Epithelial cell of prostate (primary cell): ENCODE data around the gene MVB12B.

ENCODE experiments used
- DNase-seq: peaks from one replicate; pipeline ENCODE4 v3.0.0-alpha.2; 2011; ENCODE audit warnings: low read depth, low spot score
- H3K27ac ChIP-seq: fragments of 450-650 bp; 2 replicates; pipeline ENCODE4 v1.5.1; 2017; ENCODE audit warnings: mild to moderate bottlenecking

Gene MVB12B

DNA sequence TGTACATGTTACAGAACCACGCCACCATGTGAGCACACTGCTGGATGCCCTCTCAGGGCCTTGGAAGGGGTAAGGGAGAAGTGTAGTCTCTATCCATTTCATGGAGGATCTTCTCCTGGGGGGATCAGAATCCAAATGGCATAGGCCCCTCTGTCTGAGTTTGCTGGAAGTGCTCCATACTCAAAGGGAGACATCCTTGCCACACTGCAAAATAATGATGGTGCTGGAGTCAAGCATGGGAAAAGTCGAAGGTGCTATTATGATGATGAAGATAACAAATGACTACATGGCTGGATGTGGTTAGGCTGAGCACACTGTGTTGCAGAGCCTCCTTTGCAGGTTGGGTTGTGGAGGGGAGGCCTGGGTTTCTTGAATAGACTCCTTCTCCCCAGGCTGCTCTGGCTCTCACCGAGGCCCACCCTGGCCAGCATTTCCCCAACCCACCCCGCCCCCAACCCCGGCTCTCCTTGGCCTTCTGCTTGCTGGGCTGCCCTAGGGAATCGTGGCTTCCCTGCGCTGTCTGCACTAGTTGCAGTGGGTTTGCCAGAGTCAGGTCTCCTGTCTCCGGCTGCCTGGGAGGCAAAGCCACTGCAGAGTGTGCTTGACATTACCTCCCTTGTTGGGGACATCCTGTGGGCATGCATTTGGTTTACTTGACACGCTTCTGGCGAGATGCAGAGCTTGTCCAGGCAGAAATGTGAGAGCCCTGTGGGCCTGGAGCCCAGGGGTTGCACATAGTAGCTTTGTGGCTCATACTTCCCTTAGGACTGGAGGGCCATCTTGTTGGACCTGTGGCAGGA is 3.0 kb downstream of the MVB12B start:
- no peak overlapping the region for H3K27ac ChIP-seq
- DNase-seq, result no peak

DNA sequence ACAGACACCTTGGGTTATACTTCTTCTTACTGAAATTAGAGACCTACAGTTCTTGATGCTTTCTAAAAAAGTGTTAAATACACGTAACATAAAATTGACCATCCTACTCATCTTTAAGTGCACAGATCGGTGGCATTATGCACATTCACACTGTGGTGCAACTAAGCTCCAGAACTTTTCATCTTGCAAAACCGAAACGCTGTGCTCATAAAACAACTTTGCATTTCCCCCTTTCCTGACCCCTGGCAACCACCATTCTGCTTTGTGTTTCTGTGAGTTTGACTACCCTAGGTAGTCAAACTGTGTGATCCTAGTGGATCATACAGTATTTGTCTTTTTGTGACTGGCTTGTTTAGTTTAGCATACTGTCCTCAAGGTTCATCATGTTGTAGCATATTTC is 3.9 kb downstream of the MVB12B start:
- H3K27ac ChIP-seq, result no peak overlapping the region
- no peak for DNase-seq

DNA sequence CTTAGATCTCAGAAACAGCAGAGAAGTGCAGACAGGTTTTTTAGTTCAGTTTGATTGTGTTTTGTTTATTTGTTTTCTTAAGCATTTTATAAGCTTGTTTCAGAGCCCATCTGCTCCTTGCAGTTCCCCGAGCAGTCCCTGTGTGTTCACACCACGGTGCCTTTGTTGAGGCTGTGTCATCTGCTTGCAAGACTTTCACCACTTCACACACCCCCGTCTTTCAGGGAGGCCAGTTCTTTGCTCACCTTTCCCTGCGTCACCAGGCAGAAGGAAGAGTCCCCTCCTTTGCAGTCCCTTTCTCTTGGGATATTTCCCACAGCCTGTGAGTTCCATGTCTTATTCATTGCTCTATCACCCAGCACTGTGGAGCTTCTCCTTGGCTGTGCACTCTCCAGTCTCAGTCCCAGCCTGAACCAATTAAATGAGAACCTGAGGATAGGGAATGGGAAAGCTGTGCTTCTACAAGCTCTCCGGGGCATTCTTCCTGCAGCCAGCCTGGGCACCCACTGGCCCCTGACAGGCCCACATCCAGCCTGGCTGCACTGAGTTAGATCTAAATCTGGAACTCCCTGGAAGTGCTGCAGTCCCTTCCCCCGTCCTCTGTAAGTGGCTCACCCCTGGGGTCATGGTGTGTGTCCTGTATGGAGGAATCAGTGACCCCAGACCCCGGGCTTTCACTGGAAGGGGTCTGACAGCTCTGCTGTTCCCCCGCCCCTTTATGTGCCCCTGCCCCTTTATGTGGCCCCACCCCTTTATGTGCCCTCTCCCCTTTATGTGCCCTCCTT is 5.5 kb downstream of the MVB12B start:
- no peak overlapping the region for H3K27ac ChIP-seq

DNA sequence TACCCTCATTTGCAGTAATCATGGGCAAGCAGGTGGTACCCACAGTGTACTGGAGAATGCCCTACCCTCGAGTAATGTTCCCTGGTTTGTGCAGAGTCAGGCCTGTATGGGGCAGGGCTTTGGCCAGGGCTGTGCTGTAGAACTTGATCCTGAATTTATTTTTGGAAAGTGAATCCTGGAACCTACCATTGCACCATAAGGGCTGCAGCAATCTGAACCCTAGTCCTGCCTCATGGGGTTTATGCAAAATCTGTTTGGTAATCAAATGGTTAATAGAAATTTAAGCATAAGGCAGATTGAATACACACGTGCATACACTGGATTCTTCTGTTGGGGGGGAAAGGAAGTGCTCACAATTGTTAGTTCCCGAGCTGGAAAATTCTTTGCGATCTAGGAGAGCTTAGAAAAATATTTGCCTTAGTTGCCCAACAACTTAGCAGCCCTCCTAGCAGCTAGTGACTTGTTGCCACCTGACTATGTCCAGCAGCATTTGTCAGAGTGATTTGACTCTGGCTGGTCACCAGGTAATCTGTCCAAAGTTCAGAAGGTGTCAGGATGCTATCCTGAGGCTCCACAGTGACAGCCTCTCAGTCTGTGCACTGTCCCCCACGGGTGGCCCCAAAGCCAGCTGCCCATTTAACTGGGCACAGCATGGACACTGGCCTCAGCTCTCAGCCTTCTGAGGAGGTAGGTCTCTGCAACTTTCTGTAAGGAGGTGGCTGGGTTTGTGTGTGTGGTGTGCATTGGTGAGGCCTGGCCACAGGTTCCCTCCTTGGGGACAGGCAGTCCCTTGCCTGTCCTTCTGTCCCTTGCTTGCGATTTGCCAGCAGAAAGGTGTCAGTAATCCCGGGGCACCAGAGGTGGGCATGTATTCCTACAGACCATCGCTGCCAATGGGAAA is 8.3 kb downstream of the MVB12B start:
- H3K27ac ChIP-seq, result no peak overlapping the region
- no peak for DNase-seq

More for the DNA sequence above, 5.5 kb downstream of the MVB12B start:
- DNase-seq, result no peak

DNA sequence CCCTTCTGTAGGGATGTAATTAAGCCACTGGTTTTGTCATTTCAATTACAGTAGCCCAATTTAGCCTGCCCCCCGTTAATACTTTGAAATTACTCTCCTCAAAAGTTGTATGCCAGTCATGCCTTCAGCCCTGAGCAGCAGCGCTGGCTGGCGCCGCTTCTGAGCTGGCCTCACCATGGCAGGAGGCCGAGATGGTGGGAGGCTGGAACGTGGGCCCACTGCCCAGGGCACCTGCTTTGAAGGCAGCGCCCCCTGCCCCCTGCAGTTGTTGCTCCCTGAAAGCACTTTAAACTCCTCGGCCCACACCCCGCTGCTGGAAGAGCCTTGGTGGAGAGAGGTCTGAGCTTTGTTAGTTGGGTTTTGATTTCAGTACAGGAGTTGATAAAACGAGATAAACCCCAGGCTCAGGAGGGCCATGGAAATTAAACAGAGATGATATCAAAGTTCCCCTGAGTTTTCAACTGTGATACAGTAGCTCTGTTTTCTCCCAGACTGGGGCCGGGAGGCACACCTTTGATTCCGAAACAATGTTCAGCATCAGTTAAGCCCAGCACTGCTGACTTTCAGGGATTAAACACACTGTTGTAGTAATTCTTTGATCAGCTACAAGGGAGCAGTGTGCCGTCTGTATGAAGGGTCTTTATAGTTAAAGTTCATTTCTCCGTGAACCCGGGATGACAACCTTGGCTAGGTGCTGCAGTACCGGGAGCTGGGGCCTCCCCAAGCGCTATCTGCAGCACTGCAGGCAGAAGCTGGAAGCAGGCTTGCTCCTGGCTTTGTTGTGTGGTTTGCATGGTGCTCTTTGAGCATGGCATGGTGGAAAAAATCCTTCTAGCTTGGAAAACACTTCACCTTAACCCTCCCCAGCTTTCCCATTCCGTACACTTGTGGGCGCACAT is 9.5 kb downstream of the MVB12B start:
- no peak overlapping the region for H3K27ac ChIP-seq
- DNase-seq, result no peak

DNA sequence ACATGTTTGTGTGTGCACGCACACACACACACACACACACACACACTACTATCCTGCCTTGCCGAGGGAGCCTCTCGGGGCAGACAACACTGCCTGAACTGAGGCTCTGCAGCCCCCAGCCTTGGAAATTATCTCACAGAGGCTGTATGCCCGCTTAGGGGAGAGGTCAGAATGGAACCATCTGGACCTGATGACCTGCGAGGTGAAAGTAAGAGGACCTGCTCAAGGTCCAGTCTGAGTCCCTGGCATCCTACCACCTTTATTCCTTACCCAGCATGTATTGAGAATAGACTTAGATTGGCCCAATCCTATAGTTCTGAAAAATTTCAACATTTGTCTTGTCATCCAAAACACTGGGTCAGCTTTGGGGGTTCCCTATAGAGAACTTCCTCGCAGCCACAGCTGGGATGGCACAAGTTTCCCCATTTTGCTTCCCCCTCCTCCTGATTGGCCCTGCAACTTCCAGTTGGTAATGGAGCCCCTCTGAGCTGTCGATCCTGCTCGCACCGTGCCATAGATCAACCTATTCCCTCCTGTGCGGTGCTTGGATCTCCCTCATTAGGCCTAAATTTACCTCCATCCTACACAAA is 10.2 kb downstream of the MVB12B start:
- DNase-seq, result no peak
- H3K27ac ChIP-seq, result no peak overlapping the region

DNA sequence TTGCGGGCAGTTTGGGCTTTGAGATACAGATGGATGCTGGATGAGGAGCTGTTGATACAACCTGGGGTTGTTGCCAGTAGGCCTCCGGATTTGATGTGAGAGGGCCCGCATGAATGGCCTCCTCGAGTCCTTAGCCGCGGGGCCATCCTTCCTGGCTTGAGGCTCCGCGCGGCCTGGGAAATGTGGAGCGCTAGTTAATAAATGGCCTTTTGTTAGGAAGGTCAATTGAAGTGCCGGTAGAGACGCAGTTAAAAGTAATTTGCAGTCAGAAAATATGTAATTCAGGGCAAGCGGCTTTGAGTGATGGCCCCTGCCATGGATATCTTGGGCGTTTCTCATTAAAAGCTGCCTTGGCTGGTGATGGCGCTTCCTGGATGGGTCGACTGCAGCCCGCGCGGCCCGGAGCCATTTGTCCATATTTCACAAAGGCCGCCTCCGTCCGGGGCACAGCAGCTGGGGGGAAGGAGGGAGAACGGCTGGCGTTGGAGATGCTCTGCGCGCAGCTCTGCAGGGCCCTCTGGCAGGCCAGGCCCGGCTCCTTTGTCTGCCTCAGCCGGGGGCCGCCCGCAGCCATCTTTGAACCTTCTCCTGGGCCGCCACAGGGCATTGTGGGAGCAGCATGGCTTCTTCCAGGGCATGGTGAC is 11.2 kb downstream of the MVB12B start:
- no peak for DNase-seq
- no peak overlapping the region for H3K27ac ChIP-seq

DNA sequence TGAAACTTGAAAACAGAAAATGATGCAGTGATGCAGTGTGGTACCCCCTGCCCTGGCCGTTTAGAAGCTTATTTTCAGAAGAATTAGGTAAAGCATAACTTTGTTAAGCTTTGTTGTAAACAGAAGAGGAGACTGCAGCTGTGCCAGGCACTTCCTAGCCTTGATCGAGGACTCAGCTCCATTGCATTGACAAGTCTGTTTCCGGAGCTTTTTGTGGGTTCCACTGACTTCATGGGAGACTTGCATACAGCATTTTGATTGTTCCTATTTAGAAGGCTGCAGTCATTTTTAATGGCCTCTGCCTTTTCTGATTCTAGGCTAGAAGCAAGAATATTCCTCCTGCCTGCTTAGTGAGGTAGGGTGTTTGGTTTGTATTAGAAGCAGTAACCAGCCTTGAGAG is 12.3 kb downstream of the MVB12B start:
- DNase-seq, result no peak
- H3K27ac ChIP-seq, result no peak overlapping the region

DNA sequence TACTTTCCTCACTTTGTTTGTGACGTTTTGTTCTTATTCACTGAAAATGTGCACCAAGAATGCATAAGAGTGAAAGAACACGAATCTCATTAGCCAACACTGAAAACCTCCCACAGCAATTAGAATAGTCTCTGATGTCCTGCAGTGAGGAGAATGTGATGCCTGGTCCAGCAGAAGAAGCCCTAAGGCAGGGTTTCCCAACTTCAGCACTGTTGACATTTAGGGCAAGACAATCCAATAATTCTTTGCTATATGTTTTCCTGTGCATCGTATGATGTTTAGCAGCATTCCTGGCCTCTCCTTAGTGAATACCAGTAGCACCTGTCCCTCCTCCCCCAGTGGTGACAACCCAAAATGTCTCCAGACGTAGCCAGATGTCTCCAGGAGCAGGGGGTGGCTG is 14.8 kb downstream of the MVB12B start:
- DNase-seq, result no peak
- H3K27ac ChIP-seq, result no peak overlapping the region

DNA sequence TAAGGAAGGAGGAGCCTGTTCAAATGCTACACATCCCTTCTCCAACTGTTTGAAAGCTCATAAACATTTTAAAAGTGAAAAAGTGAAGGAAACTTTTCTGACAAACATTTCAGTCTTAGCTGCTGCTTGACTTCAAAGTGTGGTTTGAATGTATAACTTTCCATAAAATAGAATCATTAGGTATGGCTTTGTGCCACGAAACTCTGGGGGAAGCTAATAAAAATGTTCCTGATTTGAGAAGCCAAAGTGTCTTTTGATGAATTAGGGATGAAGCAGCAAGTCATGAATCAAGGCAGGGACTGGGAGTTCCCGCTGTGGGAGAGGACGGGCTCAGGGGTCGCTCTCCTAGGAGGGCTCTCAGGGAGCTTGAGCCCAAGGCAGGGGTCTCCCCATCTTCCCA is 15.3 kb downstream of the MVB12B start:
- no peak for DNase-seq
- H3K27ac ChIP-seq, result no peak overlapping the region

DNA sequence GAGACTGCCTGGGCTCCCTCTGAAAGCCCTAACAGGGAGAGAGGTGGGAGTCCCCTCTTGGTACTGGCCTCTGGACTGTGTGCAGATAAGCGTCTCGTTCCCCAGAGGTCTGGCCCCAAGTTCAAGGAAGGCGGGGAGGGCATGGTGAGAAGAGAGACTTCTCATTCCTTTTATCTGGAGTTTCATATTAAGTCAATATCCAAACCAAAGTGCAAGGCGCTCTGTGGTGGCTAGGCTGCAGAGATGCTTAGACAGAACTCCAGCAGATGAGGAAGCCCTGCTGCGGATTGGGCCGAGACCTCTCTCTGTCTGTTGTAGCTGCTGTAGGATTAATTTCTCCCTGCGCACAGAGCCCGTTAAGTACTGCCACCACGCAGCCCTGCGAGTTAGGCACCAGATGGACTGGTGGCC is 16.0 kb downstream of the MVB12B start:
- DNase-seq, result no peak
- H3K27ac ChIP-seq, result no peak overlapping the region

DNA sequence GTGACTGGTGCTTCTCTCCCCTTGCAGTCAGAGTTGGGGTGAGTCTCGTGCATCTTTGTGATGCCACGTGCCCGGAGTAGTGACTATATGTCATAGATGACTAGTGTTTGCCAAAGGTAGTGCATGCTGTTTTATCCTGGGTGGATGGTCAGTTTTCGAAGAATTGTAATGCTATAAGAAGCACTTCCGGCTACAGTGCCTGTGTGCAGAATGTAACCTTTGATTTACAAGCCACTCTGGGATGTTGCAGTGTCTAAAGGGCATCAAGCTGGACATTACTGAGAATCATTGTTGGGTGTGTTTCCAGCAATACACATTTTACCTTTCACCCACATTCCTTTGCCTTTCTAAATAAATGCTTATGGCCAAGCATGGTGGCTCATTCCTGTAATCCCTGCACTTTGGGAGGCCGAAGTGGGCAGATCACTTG is 16.7 kb downstream of the MVB12B start:
- no peak for DNase-seq
- no peak overlapping the region for H3K27ac ChIP-seq

DNA sequence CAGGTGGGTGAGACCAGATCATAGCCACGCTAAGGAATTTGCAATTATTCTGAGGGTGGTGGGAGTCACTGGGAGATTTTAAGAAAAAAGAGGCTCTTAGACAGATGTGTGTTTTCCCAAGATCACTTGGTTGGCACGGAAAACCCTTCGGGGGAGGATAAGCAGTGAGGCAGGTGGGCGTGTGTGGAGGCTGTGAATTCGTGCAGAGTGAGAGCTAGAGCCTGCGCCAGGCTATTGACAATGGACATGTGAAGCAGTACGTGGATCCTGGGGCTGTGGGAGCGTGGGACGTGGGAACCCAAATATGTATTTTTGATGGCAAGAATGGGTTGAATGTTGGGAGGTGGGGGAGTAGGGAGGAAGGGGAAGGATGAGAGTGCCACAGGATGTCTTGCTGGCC is 19.4 kb downstream of the MVB12B start:
- no peak for DNase-seq
- no peak overlapping the region for H3K27ac ChIP-seq

DNA sequence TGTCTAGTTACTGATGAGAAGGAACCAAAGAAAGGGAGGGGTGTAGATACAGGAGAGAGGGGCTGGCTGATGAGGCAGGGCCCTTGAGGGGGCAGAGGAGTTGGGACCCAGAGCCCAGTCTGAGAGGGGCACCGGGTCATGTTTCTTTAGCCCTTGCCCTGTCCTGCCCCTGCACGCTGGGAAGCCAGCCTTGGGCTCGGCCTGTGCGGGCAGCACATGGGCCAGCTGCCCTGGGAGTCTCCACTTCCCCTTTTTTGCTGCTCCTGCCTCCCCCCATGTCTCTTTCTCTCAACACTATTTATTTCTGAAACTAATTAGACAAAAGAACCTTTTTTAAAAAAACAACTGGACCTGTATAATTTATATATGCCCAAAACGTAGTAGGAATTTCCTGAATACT is 20.5 kb downstream of the MVB12B start:
- H3K27ac ChIP-seq, result no peak overlapping the region
- DNase-seq, result no peak

DNA sequence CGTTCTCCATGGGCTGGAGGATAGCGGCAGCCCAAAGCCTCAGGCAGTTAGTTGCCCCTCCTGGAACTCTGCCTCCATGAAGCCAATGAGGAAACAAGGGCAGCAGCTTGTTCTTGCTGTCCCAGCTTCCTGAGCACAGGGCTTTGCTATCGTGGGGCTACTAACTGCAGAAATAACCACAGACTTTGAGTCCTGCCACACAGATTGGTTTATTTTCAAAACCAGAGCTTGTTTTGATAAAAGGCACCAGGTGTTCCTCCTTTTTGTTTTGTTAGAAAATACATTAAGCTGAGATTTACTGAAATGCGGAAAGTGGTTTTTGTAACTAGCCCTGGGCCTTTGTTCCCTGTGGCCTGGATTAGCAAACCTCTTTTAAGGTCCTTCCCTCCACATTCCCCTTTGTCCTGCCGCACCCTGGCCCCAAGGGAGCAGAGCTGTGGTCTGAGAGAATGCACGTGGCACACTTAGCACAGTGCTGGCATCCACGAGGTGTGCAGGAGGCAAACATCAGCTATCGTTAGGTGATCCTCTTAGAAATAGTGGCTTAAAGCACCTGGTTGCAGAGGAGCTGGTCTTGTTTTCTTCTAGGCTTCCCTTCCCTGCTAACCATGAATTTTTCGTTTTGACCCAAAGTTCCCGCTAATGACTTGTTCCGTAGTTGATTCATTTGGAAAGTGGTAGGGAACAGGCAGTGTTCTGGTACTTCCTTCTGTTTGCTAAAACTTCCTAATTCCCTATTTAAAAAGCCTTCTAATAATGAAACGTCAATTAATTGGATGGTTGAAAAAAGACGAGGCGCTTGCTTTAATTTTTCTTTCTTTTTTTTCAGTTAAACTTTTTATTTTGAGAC is 21.5 kb downstream of the MVB12B start:
- no peak for DNase-seq
- H3K27ac ChIP-seq, result no peak overlapping the region

DNA sequence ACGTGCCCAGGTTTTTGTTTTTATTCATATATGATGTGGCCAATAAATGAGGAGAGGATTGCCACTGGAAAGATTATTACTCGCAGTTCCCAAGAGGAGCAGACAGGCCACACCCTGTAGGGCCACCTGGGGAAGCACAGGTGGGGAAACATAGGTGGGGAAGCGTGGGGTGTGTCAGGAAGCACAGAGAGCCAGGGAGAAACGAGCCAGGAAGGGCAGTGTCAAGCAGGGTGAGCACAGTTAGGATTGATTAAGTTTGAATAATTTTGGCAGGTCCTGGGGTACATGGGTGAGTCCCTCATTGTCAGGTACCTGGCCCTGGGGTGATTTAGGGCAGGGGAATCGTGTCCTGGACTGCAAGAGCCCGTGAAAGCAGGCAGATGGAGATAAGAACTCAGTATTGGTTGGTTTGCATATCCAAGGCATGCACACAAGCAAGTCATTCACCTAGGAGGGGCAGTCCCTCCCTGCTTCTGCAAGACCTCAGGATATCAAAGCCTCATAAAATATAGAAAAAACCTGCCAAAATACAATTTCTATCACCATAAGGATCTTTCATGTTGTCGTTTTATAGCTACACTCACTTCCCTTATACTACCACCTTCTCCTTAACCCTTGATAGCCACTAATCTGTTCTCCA is 22.4 kb downstream of the MVB12B start:
- DNase-seq, result no peak
- no peak overlapping the region for H3K27ac ChIP-seq
